SW 1271 (cell line): ENCODE data around the gene SLC9A9.
"Not testable (repeated sequence)": the region's sequence is repeated elsewhere in the genome, so short reads cannot be mapped to it uniquely, and the experiment has no call there.

Experiments
- DNase-seq, 2 experiments: peaks; one replicate each; lab custom pipeline; 2025; lab: John Stamatoyannopoulos, UW

SLC9A9 gene

GRCh38 chr3:143847787-143848631 lies at the start of gene SLC9A9:
SLC9A9 (minus strand) TSS chr3:143848468; CDS start chr3:143848322, 146 bp downstream.
- DNase-seq: no peak

DNA sequence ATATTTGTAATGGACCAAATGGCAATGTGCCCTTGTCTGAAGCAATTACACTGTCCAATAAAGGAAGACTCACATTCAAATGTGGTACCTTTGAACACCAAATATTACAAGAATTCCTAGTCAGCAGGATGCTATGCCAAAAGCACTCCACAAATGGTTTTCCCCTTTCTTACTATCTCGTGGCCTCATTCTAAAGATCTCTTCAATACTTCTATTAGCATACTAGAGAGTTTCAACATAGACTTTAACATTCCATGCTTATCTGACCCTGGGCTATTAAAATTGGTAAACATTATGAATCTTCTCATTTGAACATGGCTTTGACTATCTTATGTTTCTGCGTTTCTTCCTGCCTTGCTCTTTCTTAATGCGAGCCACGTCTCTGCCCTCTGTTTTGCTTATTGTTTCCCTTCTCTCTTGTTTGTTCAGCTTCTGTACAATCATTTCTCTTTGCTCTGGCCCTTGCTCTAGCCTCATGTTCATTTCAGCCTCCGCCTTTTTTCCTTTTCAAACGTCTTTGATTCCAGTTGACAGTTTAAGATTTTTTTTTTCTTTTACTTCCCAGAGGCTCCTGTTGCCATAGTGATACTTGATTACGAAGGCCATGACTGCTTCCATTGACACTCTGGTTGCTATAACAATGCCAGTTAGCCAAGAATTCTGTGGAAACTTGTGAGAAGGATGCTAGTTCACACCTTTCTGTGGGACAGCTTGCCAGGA lies 49.5 kb upstream of the SLC9A9 start:
- DNase-seq: no peak

GRCh38 chr3:143896486-143896885 lies 48.2 kb upstream of the SLC9A9 start:
- DNase-seq: no peak

DNA sequence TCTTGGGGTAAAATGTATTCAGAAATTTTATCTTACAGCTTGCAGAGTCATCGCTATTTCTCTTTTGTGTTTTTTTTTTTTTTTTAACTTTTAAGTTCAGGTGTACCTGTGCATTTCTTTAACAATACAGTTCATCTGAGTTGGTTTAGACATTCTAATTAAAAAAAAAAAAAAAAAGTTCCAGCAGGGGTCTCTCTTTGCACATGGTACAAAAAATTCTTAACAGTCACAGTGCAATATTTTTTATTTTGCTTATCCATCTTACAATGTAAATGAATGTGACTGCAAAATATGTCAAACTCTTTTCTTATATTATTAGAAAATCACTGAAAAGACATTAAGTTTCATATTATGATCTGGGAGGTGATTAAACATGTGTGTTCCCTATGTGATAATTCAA lies 47.5 kb upstream of the SLC9A9 start:
- peak in 1 of 2 experiments; percentile 13 for DNase-seq

DNA sequence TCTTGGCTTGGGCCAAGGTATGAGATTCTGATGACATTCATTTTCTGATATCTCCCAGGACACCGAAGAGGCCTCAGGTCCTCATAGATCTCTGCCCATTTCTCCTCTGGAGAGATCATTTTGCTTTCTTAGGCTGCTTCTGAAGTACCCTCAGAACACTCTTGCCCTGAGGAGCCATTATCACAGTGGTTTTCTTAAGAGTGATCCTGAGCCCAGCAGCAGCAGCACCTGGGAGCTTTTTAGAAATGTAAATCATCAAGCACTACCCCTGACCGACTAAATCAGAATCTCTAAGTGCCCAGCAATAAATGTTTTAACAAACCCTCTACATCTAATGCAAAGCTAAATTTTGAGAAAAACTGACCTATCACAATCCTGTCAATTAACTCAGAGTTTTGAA lies 40.6 kb upstream of the SLC9A9 start:
- DNase-seq: no peak

DNA sequence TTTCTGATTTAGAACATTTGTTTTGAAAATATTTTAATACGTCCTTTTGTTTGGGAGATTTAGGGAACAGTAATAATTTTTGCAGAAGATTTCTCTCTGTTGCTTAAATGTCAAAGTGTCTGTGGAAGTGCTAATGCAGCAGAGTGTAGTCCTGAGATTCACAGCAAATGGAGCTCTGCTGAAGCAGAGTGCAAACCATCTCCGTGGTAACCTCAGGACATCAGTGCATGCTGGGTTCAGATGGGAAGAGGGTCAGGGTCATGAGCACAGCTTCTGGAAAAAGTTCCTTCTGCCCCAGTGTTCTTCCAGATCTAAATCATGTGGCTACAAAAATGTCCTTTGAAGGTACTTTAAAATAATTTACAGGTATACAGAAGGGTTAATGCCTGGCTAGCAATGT lies 39.9 kb upstream of the SLC9A9 start:
- DNase-seq: no peak

DNA sequence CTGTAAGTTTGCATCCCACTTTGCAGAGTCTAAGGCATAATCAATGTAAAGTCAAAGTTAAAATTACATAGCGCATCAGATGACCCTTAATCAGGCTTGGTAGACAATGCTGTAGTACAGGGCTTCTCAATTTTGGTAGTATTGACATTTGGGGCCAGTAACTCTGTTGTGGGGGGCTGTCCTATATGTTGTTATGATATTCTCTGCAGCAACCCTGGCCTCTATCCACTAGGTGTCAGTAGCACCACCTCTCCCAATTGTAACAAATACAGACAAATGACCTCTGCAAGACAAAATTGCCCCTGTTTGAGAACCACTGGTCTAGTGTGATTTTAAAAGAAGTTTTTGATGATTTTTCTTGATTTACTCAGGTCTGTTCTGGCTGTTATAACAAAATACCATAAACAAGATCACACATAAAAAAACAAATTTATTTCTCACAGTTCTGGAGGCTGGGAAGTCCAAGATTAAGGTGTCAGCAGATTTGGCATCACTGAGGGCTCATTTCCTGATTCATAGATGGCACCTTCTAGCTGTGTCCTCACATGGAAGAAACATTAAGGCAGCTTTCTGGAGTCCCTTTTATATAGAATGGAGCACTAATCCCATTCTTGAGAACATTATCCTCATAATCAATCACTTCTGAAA lies 37.6 kb upstream of the SLC9A9 start:
- DNase-seq: peak in 1 of 2 experiments; percentile 47

- no peak for DNase-seq
These were observed 36.6 kb upstream of the SLC9A9 start for GRCh38 chr3:143884861-143885260.

DNA sequence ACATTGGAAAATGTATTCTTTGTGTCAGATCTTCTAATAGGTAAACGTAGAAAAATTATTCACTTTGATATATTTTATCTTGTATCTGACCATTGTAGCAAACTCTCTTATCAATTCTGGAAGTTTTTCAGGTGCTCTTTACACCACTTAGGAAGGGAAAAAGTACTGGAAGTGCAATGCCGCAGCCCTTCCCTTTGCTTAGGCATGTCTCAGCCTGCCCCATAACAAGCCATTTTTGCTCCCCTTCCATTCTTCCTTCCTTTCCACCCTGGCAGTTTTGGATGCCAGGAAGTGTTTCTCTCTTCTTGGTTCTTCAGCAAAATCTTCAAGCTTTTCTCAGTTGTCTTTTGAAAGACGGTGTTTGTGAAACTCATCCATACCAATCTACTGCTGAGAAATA lies 34.9 kb upstream of the SLC9A9 start:
- DNase-seq: no peak

- DNase-seq: no peak
These were observed 32.8 kb upstream of the SLC9A9 start for GRCh38 chr3:143881095-143881494.

DNA sequence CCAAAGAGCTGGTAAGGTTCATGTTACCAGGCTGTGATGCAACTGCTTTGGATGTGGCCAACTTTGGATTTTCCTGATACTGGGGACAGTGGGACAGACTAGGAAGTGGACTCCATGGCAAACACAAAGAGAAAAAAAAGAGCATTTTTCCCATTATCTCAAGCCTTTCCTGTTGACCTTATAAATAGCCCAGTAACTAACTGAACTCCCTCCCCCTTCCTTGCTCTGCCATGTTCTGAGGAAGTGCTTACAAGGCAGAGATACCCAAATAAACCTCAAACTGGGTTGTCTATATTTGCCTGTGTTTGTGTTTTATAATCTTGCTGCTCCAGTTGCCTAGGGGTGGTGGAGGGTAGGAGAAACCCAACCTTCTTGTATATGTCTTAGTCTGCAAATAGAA lies 27.3 kb upstream of the SLC9A9 start:
- DNase-seq: no peak

- DNase-seq: not testable (repeated sequence)
These were observed 25.3 kb upstream of the SLC9A9 start for GRCh38 chr3:143873553-143873952.

GRCh38 chr3:143865302-143865701 lies 17.0 kb upstream of the SLC9A9 start:
- DNase-seq: no peak

DNA sequence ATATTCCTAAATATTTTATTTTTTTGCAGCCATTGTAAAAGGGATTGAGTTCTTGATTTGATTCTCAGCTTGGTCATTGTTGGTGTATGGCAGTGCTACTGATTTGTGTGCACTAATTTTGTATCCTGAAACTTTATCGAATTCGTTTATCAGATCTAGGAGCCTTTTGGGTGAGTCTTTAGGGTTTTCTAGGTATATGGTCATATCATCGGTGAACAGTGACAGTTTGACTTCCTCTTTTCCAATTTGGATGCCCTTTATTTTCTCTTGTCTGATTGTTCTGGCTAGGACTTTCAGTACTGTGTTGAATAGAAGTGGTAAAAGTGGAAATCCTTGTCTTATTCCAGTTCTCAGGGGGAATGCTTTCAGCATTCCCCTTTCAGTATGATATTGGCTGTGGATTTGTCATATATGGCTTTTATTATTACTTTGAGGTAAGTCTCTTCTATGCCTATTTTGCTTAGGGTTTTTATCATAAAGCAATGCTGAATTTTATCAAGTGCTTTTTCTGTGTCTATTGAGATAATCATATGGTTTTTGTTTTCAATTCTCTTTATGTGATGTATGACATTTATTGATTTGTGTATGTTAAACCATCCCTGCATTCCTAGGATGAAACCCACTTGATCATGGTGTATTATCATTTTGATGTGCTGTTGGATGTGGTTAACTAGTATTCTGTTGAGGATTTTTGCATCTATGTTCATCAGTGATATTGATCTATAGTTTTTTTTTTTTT lies 11.4 kb upstream of the SLC9A9 start:
- DNase-seq: no peak

DNA sequence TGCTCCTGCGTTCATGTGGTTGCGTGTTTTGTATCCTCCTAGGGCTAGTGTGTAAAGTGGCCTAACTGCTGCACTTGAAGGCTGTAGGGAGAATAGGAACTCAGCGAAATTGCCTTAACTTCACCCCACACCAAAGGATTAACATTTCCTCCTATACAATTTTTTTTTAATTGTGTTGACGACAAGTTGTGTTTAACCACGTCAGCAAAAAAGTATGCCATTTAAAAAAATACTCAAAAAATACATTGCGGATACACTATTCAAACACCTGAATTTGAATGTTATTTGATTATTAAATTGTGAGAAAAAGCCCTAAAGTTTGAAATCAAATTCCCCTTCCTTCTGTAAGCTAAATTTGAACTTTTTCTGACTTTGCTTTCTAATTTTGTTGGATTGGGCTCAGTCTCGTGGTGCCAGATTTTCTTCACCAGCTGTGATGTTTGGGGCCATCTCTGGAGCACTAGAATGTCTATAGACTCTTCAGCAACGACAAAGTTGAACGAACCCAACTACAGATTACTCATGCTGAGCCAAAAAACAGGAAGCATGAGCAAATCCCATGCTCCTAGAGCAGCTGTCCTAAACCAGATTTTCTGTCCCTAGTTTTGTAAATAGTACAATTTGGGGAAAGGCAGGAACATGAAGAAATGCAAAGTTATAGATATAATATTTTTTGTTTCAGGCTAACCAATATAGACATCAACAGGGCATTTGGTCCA lies 8.1 kb upstream of the SLC9A9 start:
- no peak for DNase-seq

DNA sequence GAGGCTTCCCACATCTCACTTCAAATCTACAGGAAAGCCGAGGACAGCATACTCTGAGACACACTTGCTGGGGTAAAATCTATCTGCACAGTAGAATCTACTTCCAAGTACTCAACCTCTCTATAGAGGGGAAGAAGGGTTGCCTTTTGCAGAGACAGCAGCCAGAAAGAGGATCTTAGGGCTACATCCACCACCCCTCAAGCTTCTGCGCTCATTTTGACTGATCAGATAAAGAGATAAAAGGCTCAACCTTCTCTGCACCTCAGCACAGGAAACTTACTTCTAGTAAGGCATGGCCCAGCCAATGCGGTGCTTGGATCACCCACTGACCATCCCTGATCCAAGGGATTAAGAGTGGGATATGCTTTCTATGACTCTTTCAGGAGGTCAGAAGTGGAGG lies 6.9 kb upstream of the SLC9A9 start:
- DNase-seq: no peak

DNA sequence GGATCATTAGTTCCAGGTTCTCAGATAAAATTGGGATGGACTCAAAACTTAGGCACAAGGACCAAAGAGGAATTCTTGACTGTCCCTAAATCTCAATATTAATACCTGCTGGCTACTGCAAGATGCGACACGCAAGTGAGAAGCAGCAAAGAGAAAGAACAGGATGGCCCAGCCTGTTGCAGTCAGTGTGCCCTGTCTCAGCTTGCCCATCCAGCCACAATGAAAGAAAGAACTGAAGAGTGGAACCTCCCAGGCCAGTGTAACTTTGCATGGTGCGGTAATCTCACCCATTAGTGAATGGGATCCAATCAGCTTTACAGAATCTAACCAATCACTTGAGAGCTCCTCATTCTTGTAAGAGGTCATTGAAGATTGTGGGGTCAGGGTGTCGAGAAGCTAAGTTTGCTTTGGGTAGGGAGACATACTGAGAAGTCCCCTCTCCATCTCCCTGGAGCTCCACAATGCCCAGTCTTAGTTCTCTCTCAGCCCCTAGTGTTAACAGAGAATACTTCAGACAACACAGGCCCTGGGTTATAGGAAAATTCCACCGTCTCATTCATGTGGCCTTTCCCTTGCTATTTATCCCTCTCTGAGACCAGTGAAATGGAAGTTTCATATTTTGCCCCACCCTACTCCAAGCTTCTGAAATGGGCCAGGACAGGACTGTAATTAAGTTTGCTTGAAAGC lies 3.2 kb upstream of the SLC9A9 start:
- no peak for DNase-seq

- DNase-seq: no peak
These were observed 2.6 kb upstream of the SLC9A9 start for GRCh38 chr3:143850877-143851276.

DNA sequence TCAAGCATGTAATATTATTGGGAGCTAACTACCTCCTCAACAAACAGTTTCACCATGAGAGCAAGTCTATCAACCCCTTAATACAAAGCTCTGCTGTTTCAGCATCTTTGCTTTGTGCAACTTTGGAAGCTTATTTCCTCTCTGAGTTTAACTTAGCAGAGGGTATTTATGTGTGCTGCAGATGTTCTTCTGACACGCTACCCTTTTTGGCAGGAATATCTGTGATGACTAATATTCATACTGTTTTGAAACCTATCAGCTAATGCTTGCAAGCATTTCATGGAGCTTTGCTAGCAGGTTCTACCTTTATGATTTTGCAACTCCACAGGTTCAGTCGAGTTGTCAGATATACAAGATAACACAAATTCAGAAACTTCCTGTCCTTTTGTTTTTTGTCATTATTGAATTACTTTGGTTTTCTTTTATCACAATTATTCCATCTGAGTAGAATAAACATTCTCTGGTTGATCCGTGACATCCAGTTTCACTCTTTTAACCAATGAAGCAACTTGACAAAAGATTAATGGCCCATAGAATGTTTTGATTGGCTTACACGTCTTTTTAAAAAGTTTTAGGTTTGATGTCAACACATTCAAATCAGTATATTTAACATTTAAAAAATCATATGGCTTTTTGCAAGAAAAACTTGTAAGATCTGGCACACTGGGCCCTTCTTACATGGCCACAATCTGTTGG lies 1.7 kb upstream of the SLC9A9 start:
- DNase-seq: no peak

DNA sequence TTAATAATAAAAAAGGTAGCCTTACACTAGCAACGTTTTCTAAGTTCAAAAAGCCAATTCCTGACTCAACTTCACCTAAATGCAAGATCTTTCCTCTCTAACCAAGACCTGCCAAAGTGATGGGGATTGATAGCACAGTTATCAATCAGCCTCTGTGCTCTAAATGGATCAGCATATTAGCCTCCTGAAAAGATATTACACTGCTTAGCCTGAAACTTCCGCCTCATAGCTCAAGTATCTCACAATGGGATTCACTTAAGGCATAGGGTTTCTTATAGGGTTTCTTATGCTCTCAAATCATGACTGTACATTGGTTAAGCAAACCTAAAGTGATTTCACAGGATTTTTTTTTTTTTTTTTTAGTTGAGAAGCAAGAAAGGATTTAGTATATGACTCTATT lies 436 bp upstream of the SLC9A9 start:
- DNase-seq: no peak
